CD4-positive, CD25-positive, alpha-beta regulatory T cell (primary cell): ENCODE results near the gene C3orf70. TPM values are rescaled to one million over a fixed set of nuclear protein-coding genes. Genes with fewer than 3 reads are reported as not detected.
A peak's percentile ranks its signal among the peaks of the same experiment; 100 is the strongest.

Experiments
- ATAC-seq, 2 donors: fragments of 150-1000 bp; cut with Tn5 transposase; one replicate each; pipeline ENCODE4 v1.10.0; 2021; ENCODE audit warnings: low read depth in 2 of 2, moderate number of reproducible peaks in 2 of 2, moderate library complexity in 1 of 2
- DNase-seq, 3 donors: peaks; one replicate each; pipeline versions ENCODE4 v3.0.0 to v3.0.0-alpha.2; 2012 to 2022; ENCODE audit warnings: mixed read lengths in 1 of 3
- H3K27ac ChIP-seq: one replicate; pipeline ENCODE4 v1.7.0; 2013; ENCODE audit warnings: mild to moderate bottlenecking, low read length; ENCODE audit not compliant: insufficient read depth, poor library complexity, severe bottlenecking
- H3K27me3 ChIP-seq: one replicate; pipeline ENCODE4 v1.7.0; 2013; ENCODE audit warnings: low read length; ENCODE audit not compliant: control insufficient read depth, insufficient read depth
- H3K36me3 ChIP-seq: one replicate; pipeline ENCODE4 v1.7.0; 2013; ENCODE audit warnings: mild to moderate bottlenecking, low read length, moderate library complexity; ENCODE audit not compliant: control insufficient read depth, insufficient read depth
- H3K4me1 ChIP-seq: 2 replicates; pipeline ENCODE4 v1.7.0; 2013; ENCODE audit warnings: mild to moderate bottlenecking, low read length; ENCODE audit not compliant: insufficient read depth, control insufficient read depth, poor library complexity, severe bottlenecking
- H3K4me3 ChIP-seq: one replicate; pipeline ENCODE4 v1.7.0; 2013; ENCODE audit warnings: low read depth, mild to moderate bottlenecking, low read length, moderate library complexity
- H3K9me3 ChIP-seq, 2 experiments: 1 replicate in 1 of 2; 2 replicates in 1 of 2; pipeline ENCODE4 v1.7.0; 2013; ENCODE audit warnings: low read length in 2 of 2, mild to moderate bottlenecking in 1 of 2, moderate library complexity in 1 of 2; ENCODE audit not compliant: control insufficient read depth in 2 of 2
- H3K27ac Mint-ChIP-seq, 3 donors: one replicate each; pipeline ENCODE4 v1.8.0; 2020 to 2022; ENCODE audit warnings: mild to moderate bottlenecking in 3 of 3, mixed read lengths in 3 of 3, moderate library complexity in 2 of 3
- H3K27me3 Mint-ChIP-seq: one replicate; pipeline ENCODE4 v1.8.0; 2022; ENCODE audit warnings: mild to moderate bottlenecking, mixed read lengths
- H3K36me3 Mint-ChIP-seq: one replicate; pipeline ENCODE4 v1.8.0; 2020; ENCODE audit warnings: mixed read lengths
- H3K4me1 Mint-ChIP-seq, 4 donors: one replicate each; pipeline ENCODE4 v1.8.0; 2020 to 2022; ENCODE audit warnings: mixed read lengths in 4 of 4, mild to moderate bottlenecking in 1 of 4
- H3K4me3 Mint-ChIP-seq, 4 donors: one replicate each; pipeline ENCODE4 v1.8.0; 2020 to 2022; ENCODE audit warnings: mild to moderate bottlenecking in 4 of 4, mixed read lengths in 4 of 4, moderate library complexity in 3 of 4
- H3K9me3 Mint-ChIP-seq, 7 donors: one replicate each; pipeline ENCODE4 v1.8.0; 2020 to 2022; ENCODE audit warnings: mixed read lengths in 7 of 7, mild to moderate bottlenecking in 3 of 7, moderate library complexity in 2 of 7
- polyA plus RNA-seq, 4 donors: library from polyadenylated mRNA; unstranded; fragments of 300-500 nt; fragmentation: Illumina TruSeq; gene quantifications; one replicate each; pipeline ENCODE4 v1.2.3, GENCODE V29; 2021
- total RNA-seq: library from RNA; stranded (reverse); gene quantifications from one replicate; pipeline ENCODE4 v1.2.3, GENCODE V29; 2022

C3orf70 gene
- total and polyA plus RNA-seq, 5 donors from 2014 or later = not detected

DNA sequence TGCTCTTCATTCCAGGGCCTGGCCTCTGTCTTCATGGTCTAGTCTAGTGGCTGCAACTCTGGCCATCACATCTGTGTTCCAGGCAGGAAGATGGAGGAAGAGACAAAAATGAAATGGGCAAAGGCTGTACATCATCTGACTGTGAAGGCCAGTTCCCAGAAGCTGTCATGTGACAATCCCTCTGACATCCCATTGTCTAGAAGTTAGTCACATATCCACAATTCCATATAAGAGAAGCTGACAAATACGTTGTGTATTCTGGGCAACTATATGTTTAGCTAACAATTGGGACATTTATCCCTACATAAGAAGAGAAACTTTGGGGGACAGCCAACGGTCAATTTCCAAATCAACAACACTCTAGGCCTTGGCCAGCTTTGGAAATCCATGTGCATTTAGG lies 34.5 kb upstream of the C3orf70 start:
- H3K4me1 ChIP-seq = no peaks in the 10 kb centered on the region
- Mint-ChIP-seq H3K4me1 (no peaks in the 10 kb centered on the region), H3K4me3 (no peak overlapping the region), H3K27me3 (peaks cover 17% of the 10 kb centered on the region), H3K9me3 (peaks cover 0 to 2% (median 0%) of the 10 kb centered on the region in 7 donors), H3K36me3 (no peaks in the 10 kb centered on the region), H3K27ac (no peak overlapping the region)
- DNase-seq (no peak), ATAC-seq (no peak)
- no peaks in the 10 kb centered on the region for H3K27me3 ChIP-seq
- H3K36me3 ChIP-seq = no peaks in the 10 kb centered on the region
- no peaks in the 10 kb centered on the region for H3K9me3 ChIP-seq
- no peak overlapping the region for H3K4me3 ChIP-seq
- no peak overlapping the region for H3K27ac ChIP-seq

DNA sequence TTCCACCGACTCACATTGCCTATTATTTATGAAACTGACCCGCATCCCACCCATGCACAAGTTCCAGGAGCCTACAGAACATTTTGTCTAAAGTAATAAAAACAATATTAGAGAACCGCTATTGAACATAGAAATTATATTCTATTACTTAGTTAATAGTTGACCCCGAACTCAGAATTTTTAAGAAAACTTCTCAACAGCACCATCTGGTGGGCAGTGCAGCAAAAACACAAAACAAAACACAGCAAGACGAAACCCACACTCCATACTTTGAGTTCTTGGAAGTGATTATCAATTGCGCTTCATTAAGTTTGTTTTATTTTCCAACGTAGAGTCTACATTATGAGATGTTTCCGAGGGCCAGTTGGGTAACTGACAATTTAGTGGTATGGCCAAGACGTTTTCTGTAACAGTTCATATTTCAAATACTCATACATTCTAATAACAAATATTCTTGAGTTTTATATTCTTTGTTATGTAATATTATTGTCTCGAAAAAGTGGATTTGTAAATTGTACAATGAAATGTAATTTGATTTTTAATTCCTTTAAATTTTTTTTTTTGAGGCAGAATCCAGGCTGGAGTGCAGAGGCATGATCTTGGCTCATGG lies 24.0 kb upstream of the C3orf70 start:
- DNase-seq (peak in 1 of 3 donors; percentile 29), ATAC-seq (no peak)
- Mint-ChIP-seq H3K36me3 (no peaks in the 10 kb centered on the region), H3K27me3 (peaks cover 11% of the 10 kb centered on the region), H3K9me3 (no peaks in the 10 kb centered on the region), H3K27ac (no peak overlapping the region), H3K4me3 (no peak overlapping the region), H3K4me1 (peaks cover 0 to 4% (median 0%) of the 10 kb centered on the region in 4 donors)
- Histone ChIP-seq H3K9me3 (no peaks in the 10 kb centered on the region), H3K36me3 (no peaks in the 10 kb centered on the region), H3K4me1 (no peaks in the 10 kb centered on the region), H3K4me3 (no peak overlapping the region), H3K27ac (no peak overlapping the region), H3K27me3 (peaks cover 8% of the 10 kb centered on the region)

DNA sequence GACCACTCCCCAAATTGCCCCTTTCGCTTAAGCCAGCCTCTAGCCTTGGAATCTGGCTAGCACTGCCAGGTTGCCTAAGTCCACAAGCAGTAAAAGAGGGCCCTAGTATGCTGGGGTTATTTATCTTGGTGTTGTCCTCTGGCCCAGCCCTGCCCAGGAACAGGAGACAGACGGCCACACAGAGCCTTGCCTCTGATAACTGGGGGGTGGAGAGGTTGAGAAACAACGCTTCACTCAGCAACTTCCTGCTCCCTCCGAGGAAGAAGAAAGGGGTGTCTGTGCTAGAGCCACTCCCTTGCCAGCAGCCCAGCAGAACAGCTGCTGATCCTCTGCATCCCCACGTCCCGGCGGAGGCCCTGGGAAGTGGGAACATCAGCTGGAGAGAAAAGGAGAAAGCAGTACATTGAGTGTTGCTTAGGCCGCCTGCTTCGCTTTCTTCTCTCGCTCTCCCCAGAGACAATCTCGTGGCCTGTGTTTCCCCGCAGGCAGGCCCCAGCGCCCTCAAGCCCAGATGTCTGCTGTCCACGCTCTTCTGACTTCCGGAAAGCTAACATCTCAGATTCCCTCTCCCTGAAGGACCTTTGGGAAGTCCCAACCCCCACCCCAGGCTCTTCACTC lies 22.6 kb upstream of the C3orf70 start:
- H3K27me3 Mint-ChIP-seq = peaks cover 11% of the 10 kb centered on the region
- H3K4me3 Mint-ChIP-seq = no peak overlapping the region
- Histone ChIP-seq H3K4me3 (no peak overlapping the region), H3K27me3 (peaks cover 8% of the 10 kb centered on the region), H3K36me3 (no peaks in the 10 kb centered on the region), H3K4me1 (no peaks in the 10 kb centered on the region), H3K9me3 (no peaks in the 10 kb centered on the region), H3K27ac (no peak overlapping the region)
- ATAC-seq (no peak), DNase-seq (no peak)
- H3K36me3 Mint-ChIP-seq = no peaks in the 10 kb centered on the region
- no peaks in the 10 kb centered on the region for H3K9me3 Mint-ChIP-seq
- H3K4me1 Mint-ChIP-seq = peaks cover 0 to 4% (median 0%) of the 10 kb centered on the region in 4 donors
- no peak overlapping the region for H3K27ac Mint-ChIP-seq

DNA sequence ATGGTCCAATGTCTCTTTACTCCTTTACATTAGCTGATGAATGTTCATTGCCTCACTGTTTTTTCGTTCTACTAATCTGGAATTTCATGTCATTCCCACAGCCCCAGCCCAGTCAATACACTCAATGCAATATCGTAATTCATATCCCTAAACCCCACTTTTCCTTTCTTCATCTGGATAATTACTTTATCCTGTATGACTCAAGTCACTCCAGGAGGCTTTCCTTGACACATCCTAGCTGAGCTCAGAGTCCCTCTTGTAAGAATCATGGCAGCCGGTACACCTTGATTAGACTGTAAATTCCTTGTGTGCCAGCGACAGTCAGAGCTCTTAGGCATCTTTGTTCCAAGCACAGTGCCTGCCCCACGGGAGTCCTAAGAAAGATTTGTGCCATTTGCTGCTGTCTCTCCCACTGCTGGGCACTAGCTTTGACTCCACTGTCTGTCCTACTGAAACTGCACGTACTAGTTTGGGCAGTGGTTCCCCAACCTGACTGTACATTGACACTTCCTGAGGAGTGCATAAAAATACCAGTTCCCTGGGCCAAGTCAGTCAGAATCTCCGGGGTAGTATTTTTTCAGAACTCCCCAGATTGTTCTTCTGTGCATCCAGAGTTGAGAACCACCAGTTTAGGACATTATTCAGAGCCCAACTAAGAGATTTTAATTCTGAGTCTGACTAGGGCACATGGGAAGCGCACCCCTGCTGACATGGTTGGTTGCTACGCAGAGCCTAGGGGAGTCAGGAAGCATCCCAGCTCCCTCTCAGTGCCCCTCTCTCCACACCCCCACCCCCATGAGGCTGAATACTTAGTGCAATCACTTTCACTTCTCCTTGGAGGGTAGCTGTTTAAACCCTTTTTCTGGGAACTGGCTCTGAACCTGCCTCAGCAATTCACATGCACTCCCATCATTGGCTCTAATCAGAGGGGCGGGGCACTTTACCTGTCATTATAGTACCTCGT lies 19.5 kb upstream of the C3orf70 start:
- no peak overlapping the region for H3K4me3 ChIP-seq
- Mint-ChIP-seq H3K27ac (no peak overlapping the region), H3K27me3 (peaks cover 11% of the 10 kb centered on the region), H3K9me3 (no peaks in the 10 kb centered on the region), H3K4me1 (peaks cover 0 to 4% (median 0%) of the 10 kb centered on the region in 4 donors), H3K4me3 (no peak overlapping the region), H3K36me3 (no peaks in the 10 kb centered on the region)
- no peaks in the 10 kb centered on the region for H3K36me3 ChIP-seq
- peaks cover under 1% of the 10 kb centered on the region for H3K27me3 ChIP-seq
- no peak for DNase-seq
- no peak overlapping the region for H3K27ac ChIP-seq
- no peaks in the 10 kb centered on the region for H3K4me1 ChIP-seq
- no peak for ATAC-seq
- H3K9me3 ChIP-seq = no peaks in the 10 kb centered on the region

DNA sequence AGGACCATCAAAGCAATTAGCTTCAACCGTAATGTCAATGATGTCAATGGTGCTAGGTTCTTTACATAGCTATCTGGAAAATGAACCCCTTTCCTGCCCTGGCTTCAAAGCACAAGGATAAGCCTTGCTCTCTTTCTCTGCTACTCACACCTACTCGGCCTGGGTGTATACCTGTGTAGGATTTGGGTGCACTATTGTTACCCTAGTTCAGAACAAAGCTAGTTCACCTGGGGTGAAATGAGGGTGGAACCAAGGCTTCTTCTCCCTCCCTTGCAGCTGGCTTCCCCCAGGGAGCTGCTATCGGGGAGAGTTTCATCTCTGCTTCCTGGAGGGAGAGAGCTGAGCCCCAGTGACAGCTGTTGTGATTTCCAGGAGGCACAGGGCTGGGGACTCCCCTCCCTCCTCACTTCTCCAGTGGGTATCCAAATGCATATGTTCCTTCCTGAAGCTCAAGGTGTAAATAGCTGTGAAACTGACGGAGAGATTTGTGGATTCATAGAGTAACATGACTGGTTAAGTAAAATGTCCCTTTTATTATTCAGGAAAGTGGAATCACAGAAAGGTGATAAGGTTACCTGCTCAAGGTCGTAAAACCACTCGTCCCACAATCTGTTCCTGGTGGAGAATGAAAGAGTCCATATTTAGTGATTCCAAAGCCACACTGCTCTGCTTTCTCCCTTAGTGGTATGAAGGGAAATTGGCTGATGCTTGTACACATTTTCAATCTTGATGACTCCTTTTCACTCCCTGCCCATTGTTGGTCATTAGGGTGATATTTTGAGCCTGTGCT lies 11.8 kb upstream of the C3orf70 start:
- no peaks in the 10 kb centered on the region for H3K9me3 ChIP-seq
- no peak for DNase-seq
- H3K27me3 ChIP-seq = no peaks in the 10 kb centered on the region
- H3K4me1 ChIP-seq = no peaks in the 10 kb centered on the region
- no peak for ATAC-seq
- H3K4me3 ChIP-seq = no peak overlapping the region
- H3K27ac Mint-ChIP-seq = no peak overlapping the region
- H3K27ac ChIP-seq = no peak overlapping the region
- H3K36me3 ChIP-seq = no peaks in the 10 kb centered on the region
- no peaks in the 10 kb centered on the region for H3K9me3 Mint-ChIP-seq
- H3K36me3 Mint-ChIP-seq = no peaks in the 10 kb centered on the region
- H3K4me3 Mint-ChIP-seq = no peak overlapping the region
- peaks cover 11% of the 10 kb centered on the region for H3K27me3 Mint-ChIP-seq
- H3K4me1 Mint-ChIP-seq = no peaks in the 10 kb centered on the region

DNA sequence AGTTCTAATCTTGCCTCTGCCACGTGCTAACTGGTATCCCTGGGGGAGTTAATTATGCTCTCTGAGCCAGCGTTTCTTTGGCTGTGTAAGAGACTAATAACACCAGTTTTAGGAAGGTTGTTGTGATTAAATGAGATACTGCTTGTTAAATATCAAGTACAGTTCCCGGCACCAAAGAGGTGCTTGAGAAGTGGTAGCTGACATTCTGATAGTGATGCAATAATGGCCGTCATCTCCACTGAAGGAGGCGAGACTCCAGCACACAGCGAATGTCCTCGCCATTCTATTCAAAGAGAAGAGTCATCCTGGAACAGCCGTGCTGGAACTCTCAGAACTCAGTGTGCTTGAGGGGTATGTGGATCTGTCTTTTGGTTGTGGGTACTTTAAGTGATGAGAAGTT lies 9.8 kb upstream of the C3orf70 start:
- H3K4me1 Mint-ChIP-seq = no peaks in the 10 kb centered on the region
- no peak overlapping the region for H3K27ac Mint-ChIP-seq
- Histone ChIP-seq H3K27ac (no peak overlapping the region), H3K4me3 (no peak overlapping the region), H3K9me3 (no peaks in the 10 kb centered on the region), H3K27me3 (no peaks in the 10 kb centered on the region), H3K4me1 (no peaks in the 10 kb centered on the region), H3K36me3 (no peaks in the 10 kb centered on the region)
- H3K9me3 Mint-ChIP-seq = no peaks in the 10 kb centered on the region
- peaks cover 11% of the 10 kb centered on the region for H3K27me3 Mint-ChIP-seq
- H3K4me3 Mint-ChIP-seq = no peak overlapping the region
- ATAC-seq (no peak), DNase-seq (no peak)
- H3K36me3 Mint-ChIP-seq = no peaks in the 10 kb centered on the region

DNA sequence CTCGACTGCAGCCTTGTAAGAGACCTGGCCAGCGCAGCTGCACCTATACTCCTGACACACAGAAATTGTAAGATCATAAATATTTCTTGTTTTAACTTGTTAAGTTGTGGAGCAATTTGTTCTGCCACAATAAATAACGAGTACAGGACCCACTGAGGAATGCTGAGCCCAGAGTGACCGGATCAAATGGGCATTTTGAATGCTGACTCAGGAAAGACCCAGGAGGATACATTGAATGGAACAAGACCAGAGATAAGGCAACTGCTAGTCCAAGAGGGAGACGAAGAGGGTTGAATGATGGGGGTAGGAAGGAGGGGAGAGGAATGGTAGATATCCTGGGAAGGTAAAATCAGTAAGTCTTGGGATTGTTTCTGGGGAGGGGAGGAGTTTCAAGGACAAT lies 8.9 kb upstream of the C3orf70 start:
- H3K4me1 ChIP-seq = no peaks in the 10 kb centered on the region
- Mint-ChIP-seq H3K27ac (no peak overlapping the region), H3K9me3 (no peaks in the 10 kb centered on the region), H3K4me1 (no peaks in the 10 kb centered on the region), H3K36me3 (no peaks in the 10 kb centered on the region), H3K4me3 (no peak overlapping the region), H3K27me3 (peaks cover 15% of the 10 kb centered on the region)
- no peak for ATAC-seq
- no peaks in the 10 kb centered on the region for H3K36me3 ChIP-seq
- no peaks in the 10 kb centered on the region for H3K27me3 ChIP-seq
- H3K27ac ChIP-seq = no peak overlapping the region
- H3K9me3 ChIP-seq = no peaks in the 10 kb centered on the region
- no peak for DNase-seq
- H3K4me3 ChIP-seq = no peak overlapping the region
